Subcutaneous adipose tissue (tissue), 4 donors: Measurements from ENCODE around the gene KIF25. TPM values are rescaled to one million over a fixed set of nuclear protein-coding genes. Genes with fewer than 3 reads are reported as not detected.

Source experiments
- CTCF ChIP-seq: fragments of 450-650 bp; IDR thresholded peaks from one replicate; pipeline ENCODE4 v1.5.1; 2016; ENCODE audit warnings: low read depth, mild to moderate bottlenecking, control low read depth, antibody characterized with exemption, moderate library complexity
- total RNA-seq, 4 donors: library from RNA; depleted of rRNA; stranded (reverse); fragments of >200 nt; gene quantifications; one replicate each; pipeline ENCODE4 v1.1.0, GENCODE V29; 2016

The KIF25 gene
- total RNA-seq, 4 donors from 2014 or later: 0.65 to 0.94 TPM; not detected in 2

- no peak for TF ChIP-seq CTCF
These were observed 17.5 kb downstream of the KIF25 start for GRCh38 chr6:168015009-168015408.

GRCh38 chr6:168015482-168016175, 18.2 kb downstream of the KIF25 start:
- no peak for TF ChIP-seq CTCF

- no peak for TF ChIP-seq CTCF
These were observed 18.7 kb downstream of the KIF25 start for GRCh38 chr6:168016176-168016620.

GRCh38 chr6:168016721-168017525, 19.5 kb downstream of the KIF25 start:
- no peak for TF ChIP-seq CTCF

- TF ChIP-seq CTCF: no peak
These were observed 20.2 kb downstream of the KIF25 start for GRCh38 chr6:168017629-168018028.

- TF ChIP-seq CTCF: no peak
These were observed 21.2 kb downstream of the KIF25 start for GRCh38 chr6:168018664-168019063.

GRCh38 chr6:168020242-168020641, 22.8 kb downstream of the KIF25 start:
- no peak for TF ChIP-seq CTCF
